ENCODE measurements around the gene PGAM5.
"Not testable (repeated sequence)": the region's sequence is repeated elsewhere in the genome, so short reads cannot be mapped to it uniquely, and the experiment has no call there.

The PGAM5 gene

GRCh38 chr12:132689227-132689626, 21.4 kb upstream of the PGAM5 start:
- DNase-seq: no peak

- no peak for DNase-seq
Observed at GRCh38 chr12:132690112-132690511, 20.5 kb upstream of the PGAM5 start.

DNA sequence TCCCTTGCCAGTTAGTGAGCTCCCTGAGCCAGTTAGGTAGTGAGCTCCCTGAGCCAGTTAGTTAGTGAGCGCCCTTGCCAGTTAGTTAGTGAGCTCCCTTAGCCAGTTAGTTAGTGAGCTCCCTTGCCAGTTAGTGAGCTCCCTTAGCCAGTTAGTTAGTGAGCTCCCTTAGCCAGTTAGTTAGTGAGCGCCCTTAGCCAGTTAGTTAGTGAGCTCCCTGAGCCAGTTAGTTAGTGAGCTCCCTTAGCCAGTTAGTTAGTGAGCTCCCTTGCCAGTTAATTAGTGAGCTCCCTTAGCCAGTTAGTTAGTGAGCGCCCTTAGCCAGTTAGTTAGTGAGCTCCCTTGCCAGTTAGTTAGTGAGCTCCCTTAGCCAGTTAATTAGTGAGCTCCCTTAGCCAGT, 18.6 kb upstream of the PGAM5 start:
- DNase-seq: not testable (repeated sequence)

DNA sequence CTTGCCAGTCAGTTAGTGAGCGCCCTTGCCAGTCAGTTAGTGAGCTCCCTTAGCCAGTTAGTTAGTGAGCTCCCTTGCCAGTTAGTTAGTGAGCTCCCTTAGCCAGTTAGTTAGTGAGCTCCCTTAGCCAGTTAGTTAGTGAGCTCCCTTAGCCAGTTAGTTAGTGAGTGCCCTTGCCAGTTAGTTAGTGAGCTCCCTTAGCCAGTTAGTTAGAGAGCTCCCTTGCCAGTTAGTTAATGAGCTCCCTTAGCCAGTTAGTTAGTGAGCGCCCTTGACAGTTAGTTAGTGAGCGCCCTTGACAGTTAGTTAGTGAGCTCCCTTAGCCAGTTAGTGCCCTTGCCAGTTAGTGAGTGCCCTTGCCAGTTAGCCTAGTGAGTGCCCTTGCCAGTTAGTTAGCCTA, 15.8 kb upstream of the PGAM5 start:
- not testable (repeated sequence) for DNase-seq

- DNase-seq: no peak
Observed at GRCh38 chr12:132695431-132695830, 15.2 kb upstream of the PGAM5 start.

- no peak for DNase-seq
Observed at GRCh38 chr12:132698341-132698740, 12.3 kb upstream of the PGAM5 start.

GRCh38 chr12:132700212-132700822, 10.3 kb upstream of the PGAM5 start:
- DNase-seq: peak; percentile 49

DNA sequence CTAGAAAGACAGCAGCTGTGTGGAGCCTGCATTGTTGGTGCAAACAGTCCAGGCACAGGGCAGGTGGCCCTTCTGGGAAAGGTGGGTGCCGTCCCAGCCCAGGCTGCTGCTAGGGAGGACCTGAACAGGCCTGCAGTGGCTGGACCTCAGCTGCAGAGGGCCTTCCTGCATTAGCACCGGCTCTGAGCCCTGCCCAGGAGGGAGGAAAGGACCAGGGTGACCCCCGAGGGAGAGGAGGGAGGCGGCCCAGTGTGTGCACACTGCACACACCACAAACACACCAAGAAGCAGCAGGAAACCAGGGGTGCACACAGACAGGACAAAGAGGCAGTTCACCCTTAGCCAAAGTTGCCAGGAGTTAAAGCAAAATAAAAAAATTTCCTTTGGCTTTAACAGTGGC, 8.0 kb upstream of the PGAM5 start:
- DNase-seq: no peak

- DNase-seq: no peak
Observed at GRCh38 chr12:132703641-132704040, 7.0 kb upstream of the PGAM5 start.

GRCh38 chr12:132707241-132707640, 3.4 kb upstream of the PGAM5 start:
- DNase-seq: no peak

DNA sequence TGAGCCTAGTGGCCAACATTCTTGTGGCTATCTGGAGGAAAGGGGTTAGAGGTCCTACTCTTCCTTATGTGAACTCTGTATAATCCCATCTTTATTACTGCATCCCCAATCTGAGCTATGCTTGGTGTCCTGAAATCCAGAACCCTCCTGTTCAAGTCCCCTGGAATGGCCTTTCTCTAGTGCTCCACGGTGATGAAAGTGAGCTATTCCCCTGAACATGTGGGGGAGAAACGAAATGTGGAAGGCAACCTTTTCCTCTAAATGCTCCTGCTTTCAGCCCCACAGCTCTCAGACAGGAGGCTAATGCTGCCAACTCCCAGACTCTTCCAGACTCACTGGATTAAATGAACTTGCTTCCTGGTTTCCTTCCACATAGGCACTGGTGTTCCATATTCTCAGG, 2.5 kb upstream of the PGAM5 start:
- DNase-seq: no peak

DNA sequence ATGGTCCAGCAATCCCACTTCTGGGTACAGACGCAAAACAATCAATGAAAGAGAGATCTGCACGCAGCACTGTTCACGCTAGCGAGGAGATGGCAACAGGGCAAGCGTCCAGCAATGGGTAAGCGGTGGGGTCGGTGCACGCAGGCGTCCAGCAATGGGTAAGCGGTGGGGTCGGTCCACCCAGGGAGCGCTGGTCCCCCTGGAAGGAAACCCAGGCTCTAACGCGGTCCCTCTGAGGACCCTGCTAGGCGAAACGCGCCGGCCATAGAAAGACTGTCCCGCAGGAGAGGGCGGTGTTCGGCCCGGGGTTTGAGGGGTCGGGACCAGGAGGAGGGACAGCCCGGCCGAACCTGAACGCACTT, 618 bp upstream of the PGAM5 start:
- DNase-seq: no peak

DNA sequence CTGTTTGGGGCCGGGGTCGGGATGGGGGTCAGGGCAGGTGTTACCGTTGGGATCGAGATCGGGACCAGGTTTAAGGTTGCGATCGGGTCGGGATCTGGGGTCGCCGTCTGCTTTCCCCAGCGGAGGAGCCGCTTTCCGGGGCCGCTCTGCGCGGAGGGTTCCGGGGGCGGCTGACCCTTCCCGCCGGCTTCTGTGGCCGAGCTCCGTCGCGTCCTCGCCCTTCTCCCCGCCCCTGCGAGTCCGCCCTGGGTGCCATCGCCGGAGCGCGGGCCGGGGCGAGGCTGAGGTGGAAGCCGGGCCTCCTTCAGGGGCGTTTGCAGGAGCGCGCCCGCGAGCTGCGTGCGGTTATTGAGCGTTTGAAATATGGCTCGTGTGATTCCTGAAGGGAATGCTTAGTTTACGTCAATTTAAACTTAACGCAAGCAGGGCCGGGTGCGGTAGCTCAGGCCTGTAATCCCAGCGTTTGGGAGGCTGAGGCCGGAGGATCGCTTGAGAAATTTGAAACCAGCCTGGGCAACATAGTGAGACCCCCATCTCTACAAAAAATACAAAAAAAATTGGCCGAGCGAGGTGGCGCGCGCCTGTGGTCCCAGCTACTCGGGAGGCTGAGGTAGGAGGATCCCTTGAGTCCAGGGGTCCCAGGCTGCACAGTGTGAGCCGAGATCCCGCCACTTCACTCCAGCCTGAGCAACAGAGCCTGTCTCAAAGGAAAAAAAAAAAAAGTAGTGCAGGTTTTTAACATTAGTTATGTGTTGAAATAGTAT, 620 bp downstream of the PGAM5 start:
- no peak for DNase-seq

DNA sequence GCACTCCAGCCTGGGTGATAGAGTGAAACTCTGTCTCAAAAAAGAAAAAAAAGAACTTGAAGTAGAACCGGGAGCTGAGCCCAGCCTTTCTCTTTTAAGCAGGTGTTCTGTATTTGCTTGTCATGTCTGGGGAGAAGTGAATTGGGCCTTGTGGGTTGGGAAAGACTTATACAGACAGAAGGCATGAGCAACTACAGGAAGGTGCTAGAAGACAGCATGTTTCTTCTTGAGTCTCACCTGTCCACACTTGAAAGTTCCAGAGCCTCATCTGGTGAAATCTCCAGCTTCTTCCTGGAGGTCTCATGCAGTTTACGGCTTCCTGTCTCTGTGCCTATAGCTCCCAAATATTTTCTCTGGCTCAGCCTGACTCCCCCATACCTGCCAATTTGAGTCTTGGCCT, 2.5 kb downstream of the PGAM5 start:
- no peak for DNase-seq

DNA sequence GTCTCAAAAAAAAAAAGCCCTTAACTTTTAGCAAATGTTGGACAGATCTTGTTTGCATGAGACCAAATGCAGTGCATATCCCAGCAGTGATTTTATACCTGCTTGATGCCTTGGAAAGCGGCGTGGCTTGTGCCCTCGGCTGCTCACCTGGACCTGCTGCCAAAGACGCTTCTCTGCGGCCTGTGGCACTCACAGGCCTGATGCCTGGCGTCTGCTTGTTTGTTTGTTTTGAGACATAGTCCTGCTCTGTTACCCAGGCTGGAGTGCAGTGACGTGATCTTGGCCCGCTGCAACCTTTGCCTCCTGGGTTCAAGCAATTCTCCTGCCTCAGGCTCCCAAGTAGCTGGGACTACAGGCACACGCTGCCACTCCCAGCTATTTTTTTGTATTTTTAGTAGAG, 5.2 kb downstream of the PGAM5 start:
- DNase-seq: no peak

GRCh38 chr12:132716356-132716755, 5.7 kb downstream of the PGAM5 start:
- no peak for DNase-seq

GRCh38 chr12:132717011-132717410, 6.4 kb downstream of the PGAM5 start:
- DNase-seq: no peak

GRCh38 chr12:132717531-132718387, 7.1 kb downstream of the PGAM5 start:
- DNase-seq: no peak

DNA sequence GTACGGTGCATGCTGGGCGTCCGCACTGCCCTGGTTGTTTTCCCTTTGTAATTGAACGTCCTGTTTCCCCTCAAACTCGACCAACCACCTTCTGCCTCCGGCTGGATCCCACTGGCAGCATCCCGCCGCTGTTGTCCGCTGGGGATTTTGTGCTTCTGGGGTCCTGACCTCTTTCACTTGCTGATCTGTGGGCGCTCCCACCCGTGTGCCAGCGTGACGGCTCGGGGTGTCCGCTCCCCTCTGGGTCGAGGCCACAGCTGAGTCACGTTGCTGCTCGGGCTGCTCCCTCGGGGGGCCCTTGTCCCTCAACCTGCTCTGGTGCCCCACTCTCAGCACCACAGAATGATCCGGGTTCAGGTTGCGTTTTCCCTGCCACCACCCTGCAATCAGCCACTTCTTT, 8.0 kb downstream of the PGAM5 start:
- DNase-seq: no peak

DNA sequence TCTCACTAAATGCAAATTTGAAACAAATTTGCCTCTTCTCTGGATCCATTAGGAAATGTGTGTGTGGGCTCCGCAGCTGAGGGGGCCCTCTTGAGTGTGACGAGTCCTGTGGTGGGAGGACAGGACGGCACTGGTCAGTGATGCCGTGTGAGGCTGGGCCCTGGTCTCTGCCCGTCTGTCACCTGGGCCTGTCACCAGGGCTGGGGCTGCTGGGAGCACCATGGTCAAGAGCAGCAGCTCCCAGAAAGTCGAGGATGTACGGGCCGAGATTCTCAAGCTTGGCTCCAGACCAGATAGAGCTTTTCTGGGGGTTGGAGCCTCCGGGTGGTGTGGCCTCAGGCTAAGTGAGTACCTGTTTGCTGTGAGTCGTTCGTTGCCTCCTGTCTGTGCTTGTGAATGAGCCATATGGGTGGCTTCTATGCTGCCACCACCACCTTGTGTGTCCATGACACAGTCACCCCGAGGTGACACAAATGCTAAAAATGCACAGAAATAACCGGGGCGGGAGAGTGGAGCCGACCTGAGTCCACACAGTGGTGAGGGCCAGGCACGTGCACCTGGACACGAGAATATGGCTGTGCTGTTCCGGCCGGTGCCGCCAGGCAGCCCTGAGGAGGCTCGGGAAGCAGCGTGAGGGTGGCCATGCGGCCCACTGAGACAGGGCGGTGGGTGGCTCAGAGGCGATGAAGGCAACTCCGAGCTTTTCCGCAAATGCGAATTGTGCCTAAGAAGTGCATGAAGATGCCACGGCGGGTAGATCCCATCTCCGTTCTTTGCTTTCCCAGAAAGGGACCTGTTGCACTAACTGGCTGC, 8.7 kb downstream of the PGAM5 start:
- no peak for DNase-seq

GRCh38 chr12:132719954-132720324, 9.3 kb downstream of the PGAM5 start:
- DNase-seq: no peak

DNA sequence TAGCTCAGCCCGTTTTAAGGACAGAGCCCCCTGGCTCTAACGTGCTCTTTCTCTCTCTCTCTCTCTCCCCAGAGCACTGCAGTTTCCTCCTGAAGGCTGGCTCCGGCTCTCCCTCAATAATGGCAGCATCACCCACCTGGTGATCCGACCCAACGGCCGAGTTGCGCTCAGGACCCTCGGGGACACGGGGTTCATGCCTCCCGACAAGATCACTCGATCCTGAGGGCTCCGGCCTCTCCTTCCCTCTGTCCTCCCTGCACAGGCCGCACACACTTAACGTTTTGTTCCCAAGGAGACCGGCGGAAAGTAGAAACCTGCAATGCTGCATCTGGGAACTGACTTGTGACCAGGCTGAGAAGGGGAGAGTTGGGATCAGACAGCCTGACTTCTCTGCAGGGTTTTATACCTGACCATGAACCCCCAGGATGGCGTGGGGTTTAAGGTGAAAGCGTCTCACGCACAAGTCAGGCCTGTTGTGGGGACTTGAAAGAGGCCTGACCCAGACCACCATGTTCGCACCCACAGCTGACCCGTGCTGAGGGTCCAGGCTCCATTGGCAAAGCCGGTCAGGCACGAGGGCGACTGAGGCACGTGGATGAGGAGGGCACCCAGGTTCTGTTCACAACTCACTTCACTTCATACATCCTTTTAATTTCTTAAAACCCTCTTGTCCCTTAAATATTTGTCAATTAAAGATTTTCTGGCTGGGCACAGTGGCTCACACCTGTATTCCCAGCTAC, 10.1 kb downstream of the PGAM5 start:
- DNase-seq: no peak

All from fibroblast of skin of scalp (primary cell).